Measurements from ENCODE around the gene KPNA5.

DNA sequence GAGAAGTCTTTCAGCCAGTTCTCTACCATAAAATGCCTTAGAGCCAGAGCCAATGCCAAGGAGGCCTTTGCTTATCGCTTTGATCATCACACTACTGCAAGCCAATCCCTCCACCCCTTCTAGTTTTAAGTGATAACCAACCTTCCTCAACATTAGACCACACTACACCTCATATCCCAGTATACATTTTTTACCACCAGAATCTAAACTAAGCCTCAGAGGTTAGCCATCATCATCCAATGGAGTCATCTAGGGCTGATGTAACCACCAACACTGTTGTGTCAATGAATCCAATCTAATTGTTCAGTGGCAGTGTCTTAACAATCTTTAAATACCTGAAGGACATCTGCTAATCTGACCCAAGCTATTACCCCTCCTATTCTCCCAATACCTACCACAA is 18.8 kb upstream of the KPNA5 start:
- TF ChIP-seq MAX (IDR thresholded peaks at IDR 0.05) (no peak), JUND (IDR thresholded peaks at IDR 0.05; ENCODE audit: low read length) (no peak), ZNF274 (IDR thresholded peaks at IDR 0.05; ENCODE audit: borderline replicate concordance, extremely low read depth, low read length) (no peak), YY1 (IDR thresholded peaks at IDR 0.05; ENCODE audit: low read depth, low read length) (no peak), RBBP5 (IDR thresholded peaks at IDR 0.05; ENCODE audit: borderline replicate concordance, low read depth, low read length) (no peak), TAF1 (IDR thresholded peaks at IDR 0.05; ENCODE audit: low read depth, low read length) (no peak), SP1 (IDR thresholded peaks at IDR 0.05; ENCODE audit: low read depth, low read length) (no peak), MAFK (IDR thresholded peaks at IDR 0.05; ENCODE audit: low read depth, low read length) (no peak), SP4 (IDR thresholded peaks at IDR 0.05; ENCODE audit: low read length) (no peak), RFX5 (IDR thresholded peaks at IDR 0.05; ENCODE audit: borderline replicate concordance, low read depth, low read length) (no peak)
- TF ChIP-seq, protein P1, sequence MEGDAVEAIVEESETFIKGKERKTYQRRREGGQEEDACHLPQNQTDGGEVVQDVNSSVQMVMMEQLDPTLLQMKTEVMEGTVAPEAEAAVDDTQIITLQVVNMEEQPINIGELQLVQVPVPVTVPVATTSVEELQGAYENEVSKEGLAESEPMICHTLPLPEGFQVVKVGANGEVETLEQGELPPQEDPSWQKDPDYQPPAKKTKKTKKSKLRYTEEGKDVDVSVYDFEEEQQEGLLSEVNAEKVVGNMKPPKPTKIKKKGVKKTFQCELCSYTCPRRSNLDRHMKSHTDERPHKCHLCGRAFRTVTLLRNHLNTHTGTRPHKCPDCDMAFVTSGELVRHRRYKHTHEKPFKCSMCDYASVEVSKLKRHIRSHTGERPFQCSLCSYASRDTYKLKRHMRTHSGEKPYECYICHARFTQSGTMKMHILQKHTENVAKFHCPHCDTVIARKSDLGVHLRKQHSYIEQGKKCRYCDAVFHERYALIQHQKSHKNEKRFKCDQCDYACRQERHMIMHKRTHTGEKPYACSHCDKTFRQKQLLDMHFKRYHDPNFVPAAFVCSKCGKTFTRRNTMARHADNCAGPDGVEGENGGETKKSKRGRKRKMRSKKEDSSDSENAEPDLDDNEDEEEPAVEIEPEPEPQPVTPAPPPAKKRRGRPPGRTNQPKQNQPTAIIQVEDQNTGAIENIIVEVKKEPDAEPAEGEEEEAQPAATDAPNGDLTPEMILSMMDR (IDR thresholded peaks at IDR 0.05; ENCODE audit: control extremely low read depth in 1 of 3, insufficient read depth in 1 of 3, low read depth in 1 of 3, low read length in 3 of 3): no peak
- TF ChIP-seq, protein P2, sequence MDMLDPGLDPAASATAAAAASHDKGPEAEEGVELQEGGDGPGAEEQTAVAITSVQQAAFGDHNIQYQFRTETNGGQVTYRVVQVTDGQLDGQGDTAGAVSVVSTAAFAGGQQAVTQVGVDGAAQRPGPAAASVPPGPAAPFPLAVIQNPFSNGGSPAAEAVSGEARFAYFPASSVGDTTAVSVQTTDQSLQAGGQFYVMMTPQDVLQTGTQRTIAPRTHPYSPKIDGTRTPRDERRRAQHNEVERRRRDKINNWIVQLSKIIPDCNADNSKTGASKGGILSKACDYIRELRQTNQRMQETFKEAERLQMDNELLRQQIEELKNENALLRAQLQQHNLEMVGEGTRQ (IDR thresholded peaks at IDR 0.05; ENCODE audit: low read length): no peak
